Stomach (tissue), 9 donors: ENCODE measurements around the gene SEPTIN12. TPM values are rescaled to one million over a fixed set of nuclear protein-coding genes. Genes with fewer than 3 reads are reported as not detected.

Source experiments
- DNase-seq, 2 donors: peaks; one replicate each; pipeline versions ENCODE4 v3.0.0 to v3.0.0-alpha.2; 2013 to 2019
- H3K27ac ChIP-seq, 5 donors: fragments of 200-600 bp in 4 of 5; sonication (generic) in 4 of 5; one replicate each; pipeline ENCODE4 v1.5.1; 2013 to 2019; ENCODE audit warnings: mild to moderate bottlenecking in 1 of 5, moderate library complexity in 1 of 5
- H3K27me3 ChIP-seq, 3 donors: fragments of 200-600 bp; sonication (generic); one replicate each; pipeline ENCODE4 v1.5.1; 2017 to 2019; ENCODE audit warnings: mixed run types in 1 of 3
- H3K36me3 ChIP-seq, 4 donors: fragments of 200-600 bp; sonication (generic); 1 replicate in 3 of 4; 2 replicates in 1 of 4; pipeline ENCODE4 v1.5.1; 2016 to 2019
- H3K4me1 ChIP-seq, 4 donors: fragments of 200-600 bp; sonication (generic); one replicate each; pipeline ENCODE4 v1.5.1; 2016 to 2019
- H3K4me3 ChIP-seq, 4 donors: fragments of 200-600 bp; sonication (generic) in 3 of 4; one replicate each; pipeline ENCODE4 v1.5.1; 2016 to 2019; ENCODE audit warnings: mild to moderate bottlenecking in 1 of 4
- H3K9me3 ChIP-seq, 4 donors: fragments of 200-600 bp; sonication (generic); one replicate each; pipeline ENCODE4 v1.5.1; 2016 to 2019
- CTCF ChIP-seq, 7 experiments: fragments of 450-650 bp in 4 of 7; fragments of 200-600 bp in 3 of 7; sonication (generic) in 3 of 7; IDR thresholded peaks; one replicate each; pipeline ENCODE4 v1.5.1; 2016 to 2019; ENCODE audit warnings: antibody characterized with exemption in 7 of 7, control low read depth in 2 of 7, mild to moderate bottlenecking in 1 of 7
- EP300 ChIP-seq: sonication (generic); formaldehyde crosslinking; IDR thresholded peaks from one replicate; pipeline ENCODE4 v1.6.1; 2017; ENCODE audit warnings: antibody characterized with exemption
- POLR2A ChIP-seq, 4 donors: fragments of 450-650 bp; IDR thresholded peaks; one replicate each; pipeline ENCODE4 v1.6.1; 2016; ENCODE audit warnings: antibody characterized with exemption in 4 of 4, control low read depth in 2 of 4, mild to moderate bottlenecking in 1 of 4, moderate library complexity in 1 of 4
- POLR2AphosphoS5 ChIP-seq, 3 donors: sonication (generic); formaldehyde crosslinking; IDR thresholded peaks; one replicate each; pipeline ENCODE4 v1.6.1; 2016; ENCODE audit warnings: antibody characterized with exemption in 3 of 3
- whole genome bisulfite sequencing, 5 donors: extraction: QIAGEN DNeasy Blood & Tissue Kit in 3 of 5; methylation state at CpG; one replicate each; pipeline versions ENCODE4 v1.1.5 to v1.1.7; 2013 to 2018; 5-methylcytosine and 5-hydroxymethylcytosine counted together
- intact Hi-C: fragments of 100-400 bp; cut with DNase I; formaldehyde crosslinking; loops from one replicate; pipeline ENCODE4 v1.15.1; 2023; ENCODE audit warnings: low total_unique reads
- polyA plus RNA-seq, 3 donors: library from polyadenylated mRNA; stranded (reverse); fragments of 200-250 nt; gene quantifications; one replicate each; pipeline ENCODE4 v1.2.3, GENCODE V29; 2013
- total RNA-seq, 5 donors: library from RNA; depleted of rRNA; stranded (reverse); fragments of >200 nt; gene quantifications; one replicate each; pipeline versions ENCODE4 v1.1.0 to v1.2.3, GENCODE V29; 2014 to 2016
- donor health status: healthy with polysubstance abuse.
- donor health status: Bipolar disorder and iron deficiency.
- donor health status: healthy.

The SEPTIN12 gene
- total and polyA plus RNA-seq, 8 donors = not detected

- Histone ChIP-seq H3K27me3 (no peaks in the 10 kb centered on the region), H3K36me3 (peaks cover 59 to 97% (median 90%) of the 10 kb centered on the region in 4 donors), H3K4me1 (peaks cover 9 to 31% (median 20%) of the 10 kb centered on the region in 4 donors), H3K9me3 (no peaks in the 10 kb centered on the region), H3K27ac (no peak overlapping the region), H3K4me3 (no peak overlapping the region)
- intact Hi-C loops = no loop called here
- WGBS, 5 donors = 82 to 97% (median 91%) methylated on average over 7 of the region's 7 CpGs
- no peak for DNase-seq
- no peak for TF ChIP-seq POLR2A (IDR thresholded peaks at IDR 0.05)
- no peak for TF ChIP-seq EP300
- TF ChIP-seq POLR2AphosphoS5 (IDR thresholded peaks at IDR 0.05) = no peak
- no peak for TF ChIP-seq CTCF (IDR thresholded peaks at IDR 0.05)
Observed at GRCh38 chr16:4830408-4830807, 42.3 kb upstream of the SEPTIN12 start.

GRCh38 chr16:4828567-4829321 lies 40.6 kb upstream of the SEPTIN12 start:
- no peak overlapping the region for H3K27ac ChIP-seq

GRCh38 chr16:4826980-4827379 lies 38.8 kb upstream of the SEPTIN12 start:
- Histone ChIP-seq H3K27me3 (no peaks in the 10 kb centered on the region), H3K27ac (no peak overlapping the region), H3K36me3 (peaks cover 84 to 100% (median 100%) of the 10 kb centered on the region in 4 donors), H3K9me3 (no peaks in the 10 kb centered on the region), H3K4me3 (no peak overlapping the region), H3K4me1 (peaks cover 0 to 3% (median under 1%) of the 10 kb centered on the region in 4 donors)
- TF ChIP-seq EP300 (no peak), CTCF (IDR thresholded peaks at IDR 0.05) (no peak), POLR2A (IDR thresholded peaks at IDR 0.05) (no peak), POLR2AphosphoS5 (IDR thresholded peaks at IDR 0.05) (no peak)
- intact Hi-C loops = no loop called here
- no peak for DNase-seq
- WGBS, 5 donors = 47 to 78% (median 70%) methylated on average over 7 to 10 of the region's 10 CpGs

More at GRCh38 chr16:4828567-4829321, 40.6 kb upstream of the SEPTIN12 start:
- WGBS, 5 donors = 90 to 94% (median 93%) methylated on average over 11 of the region's 11 CpGs
- Histone ChIP-seq H3K4me1 (peaks cover 7 to 21% (median 14%) of the 10 kb centered on the region in 4 donors), H3K27me3 (no peaks in the 10 kb centered on the region), H3K36me3 (peaks cover 70 to 100% (median 96%) of the 10 kb centered on the region in 4 donors), H3K4me3 (no peak overlapping the region), H3K9me3 (no peaks in the 10 kb centered on the region)
- TF ChIP-seq EP300 (no peak), POLR2A (IDR thresholded peaks at IDR 0.05) (no peak), CTCF (IDR thresholded peaks at IDR 0.05) (no peak), POLR2AphosphoS5 (IDR thresholded peaks at IDR 0.05) (no peak)
- intact Hi-C loops = no loop called here
- no peak for DNase-seq

- 90 to 95% (median 92%) methylated on average over 4 of the region's 4 CpGs for WGBS, 5 donors
- TF ChIP-seq POLR2A (IDR thresholded peaks at IDR 0.05) = no peak
Observed at GRCh38 chr16:4826526-4826925, 38.4 kb upstream of the SEPTIN12 start.

GRCh38 chr16:4825196-4825595 lies 37.1 kb upstream of the SEPTIN12 start:
- TF ChIP-seq POLR2A (IDR thresholded peaks at IDR 0.05) (no peak), EP300 (no peak), POLR2AphosphoS5 (IDR thresholded peaks at IDR 0.05) (no peak), CTCF (IDR thresholded peaks at IDR 0.05) (no peak)
- intact Hi-C loops = no loop called here
- Histone ChIP-seq H3K27ac (no peak overlapping the region), H3K9me3 (no peaks in the 10 kb centered on the region), H3K27me3 (no peaks in the 10 kb centered on the region), H3K4me1 (no peaks in the 10 kb centered on the region), H3K36me3 (peaks cover 83 to 100% (median 100%) of the 10 kb centered on the region in 4 donors), H3K4me3 (no peak overlapping the region)
- WGBS, 5 donors = 68 to 82% (median 74%) methylated on average over 8 of the region's 8 CpGs
- no peak for DNase-seq

More at GRCh38 chr16:4826526-4826925, 38.4 kb upstream of the SEPTIN12 start:
- H3K27me3 ChIP-seq = no peaks in the 10 kb centered on the region
- no peaks in the 10 kb centered on the region for H3K9me3 ChIP-seq
- intact Hi-C loops = no loop called here
- H3K4me1 ChIP-seq = no peaks in the 10 kb centered on the region
- no peak overlapping the region for H3K4me3 ChIP-seq
- no peak overlapping the region for H3K27ac ChIP-seq
- H3K36me3 ChIP-seq = peaks cover 84 to 100% (median 100%) of the 10 kb centered on the region in 4 donors
- no peak for DNase-seq
